GM23338 (cell line): Measurements from ENCODE around the gene FOXF1. TPM values are rescaled to one million over a fixed set of nuclear protein-coding genes. Genes with fewer than 3 reads are reported as not detected.

ENCODE experiments used
- ATAC-seq: fragments of 200-7000 bp; cut with Tn5 transposase; 3 replicates; pipeline ENCODE4 v1.9.1; 2020
- DNase-seq: peaks from one replicate; pipeline ENCODE4 v3.0.0-alpha.2; 2015; ENCODE audit warnings: low spot score
- H2AFZ ChIP-seq: fragments of 200-600 bp; sonication (generic); 2 replicates; pipeline ENCODE4 v1.8.0; 2016; ENCODE audit warnings: antibody characterized with exemption, mild to moderate bottlenecking, moderate library complexity
- H3F3A ChIP-seq: fragments of 200-600 bp; sonication (generic); replicated peaks from 2 replicates; pipeline ENCODE4 v1.8.0; 2017; ENCODE audit warnings: antibody characterized with exemption, mixed run types, low read depth
- H3K27ac ChIP-seq: fragments of 200-600 bp; sonication (generic); 2 replicates; pipeline ENCODE4 v1.6.1; 2016; ENCODE audit warnings: low read depth
- H3K27me3 ChIP-seq: fragments of 200-600 bp; sonication (generic); 2 replicates; pipeline ENCODE4 v1.8.0; 2016; ENCODE audit warnings: mild to moderate bottlenecking, mixed run types, moderate library complexity; ENCODE audit not compliant: insufficient read depth
- H3K36me3 ChIP-seq: fragments of 200-600 bp; sonication (generic); 2 replicates; pipeline ENCODE4 v1.8.0; 2016; ENCODE audit warnings: mild to moderate bottlenecking; ENCODE audit not compliant: insufficient read depth
- H3K4me1 ChIP-seq: fragments of 200-600 bp; sonication (generic); 2 replicates; pipeline ENCODE4 v1.8.0; 2016; ENCODE audit warnings: mild to moderate bottlenecking, moderate library complexity; ENCODE audit not compliant: insufficient read depth
- H3K4me2 ChIP-seq: fragments of 200-600 bp; sonication (generic); 2 replicates; pipeline ENCODE4 v1.7.1; 2017; ENCODE audit warnings: mixed run types
- H3K4me3 ChIP-seq: fragments of 200-600 bp; sonication (generic); 2 replicates; pipeline ENCODE4 v1.6.1; 2016; ENCODE audit warnings: mixed run types
- H3K79me2 ChIP-seq: fragments of 200-600 bp; sonication (generic); replicated peaks from 2 replicates; pipeline ENCODE4 v1.8.0; 2017; ENCODE audit warnings: mild to moderate bottlenecking; ENCODE audit not compliant: insufficient read depth
- H3K9me2 ChIP-seq: fragments of 200-600 bp; sonication (generic); 2 replicates; pipeline ENCODE4 v1.8.0; 2017; ENCODE audit not compliant: insufficient read depth
- H4K20me1 ChIP-seq: fragments of 200-600 bp; sonication (generic); replicated peaks from 2 replicates; pipeline ENCODE4 v1.8.0; 2017; ENCODE audit warnings: mild to moderate bottlenecking; ENCODE audit not compliant: insufficient read depth
- H3K27ac Mint-ChIP-seq: 2 replicates; pipeline ENCODE4 v1.8.0; 2020; ENCODE audit warnings: inconsistent platforms, mild to moderate bottlenecking, moderate library complexity, mixed read lengths
- H3K27me3 Mint-ChIP-seq: 3 replicates; pipeline ENCODE4 v1.8.0; 2022; ENCODE audit warnings: low read depth, mild to moderate bottlenecking, moderate library complexity, mixed read lengths, inconsistent platforms; ENCODE audit not compliant: insufficient read depth, poor library complexity
- H3K36me3 Mint-ChIP-seq: 3 replicates; pipeline ENCODE4 v1.8.0; 2021; ENCODE audit warnings: low read depth, mild to moderate bottlenecking, inconsistent platforms, moderate library complexity, mixed read lengths
- H3K4me1 Mint-ChIP-seq: 3 replicates; pipeline ENCODE4 v1.8.0; 2020; ENCODE audit warnings: mild to moderate bottlenecking, inconsistent platforms, mixed read lengths
- H3K4me3 Mint-ChIP-seq: 3 replicates; pipeline ENCODE4 v1.8.0; 2021; ENCODE audit warnings: moderate library complexity, mild to moderate bottlenecking, inconsistent platforms, mixed read lengths
- H3K9me3 Mint-ChIP-seq: 3 replicates; pipeline ENCODE4 v1.8.0; 2020; ENCODE audit warnings: moderate library complexity, mild to moderate bottlenecking, inconsistent platforms, mixed read lengths
- EZH2 ChIP-seq: fragments of 200-600 bp; sonication (generic); IDR thresholded peaks from one replicate; pipeline ENCODE4 v1.8.0; 2017; ENCODE audit warnings: antibody characterized with exemption, mild to moderate bottlenecking, low read depth; ENCODE audit not compliant: unreplicated experiment
- EZH2phosphoT487 ChIP-seq: fragments of 200-600 bp; sonication (generic); IDR thresholded peaks from one replicate; pipeline ENCODE4 v1.8.1; 2018; ENCODE audit warnings: antibody characterized with exemption; ENCODE audit not compliant: unreplicated experiment
- JUNB ChIP-seq: IDR thresholded peaks from one replicate; pipeline ENCODE4 v1.6.1; 2016; ENCODE audit warnings: antibody characterized with exemption; ENCODE audit not compliant: unreplicated experiment
- NANOG ChIP-seq: IDR thresholded peaks from 2 replicates; pipeline ENCODE4 v1.6.1; 2016; ENCODE audit warnings: antibody characterized with exemption, borderline replicate concordance
- POLR2AphosphoS5 ChIP-seq: IDR thresholded peaks from 2 replicates; pipeline ENCODE4 v1.6.1; 2016; ENCODE audit warnings: antibody characterized with exemption, low read depth
- ZNF114 ChIP-seq: fragments of 250-450 bp; sonication (Bioruptor Pico); IDR thresholded peaks from 2 replicates; pipeline ENCODE4 v1.5.0; 2020; ENCODE audit warnings: mild to moderate bottlenecking, moderate library complexity
- ZNF331 ChIP-seq: fragments of 250-450 bp; sonication (Bioruptor Pico); IDR thresholded peaks from 2 replicates; pipeline ENCODE4 v1.5.0; 2020; ENCODE audit warnings: low read depth, mild to moderate bottlenecking, moderate library complexity
- polyA plus RNA-seq: library from polyadenylated mRNA; unstranded; fragments of >200 nt; fragmentation: Nextera tagmentation; extraction: Ambion mirVana; gene quantifications from 2 replicates; pipeline ENCODE4 v1.2.1, GENCODE V29; 2016
- total RNA-seq: library from RNA; depleted of rRNA; stranded (reverse); fragments of >200 nt; shearing (Covaris generic); gene quantifications from 2 replicates; pipeline ENCODE4 v1.2.3, GENCODE V29; 2014
- TF ChIP-seq, protein P1 (sequence below): fragments of 250-450 bp; sonication (Bioruptor Pico); IDR thresholded peaks from 2 replicates; pipeline ENCODE4 v1.5.0; 2020; ENCODE audit warnings: mild to moderate bottlenecking, moderate library complexity
- TF ChIP-seq, protein P2 (sequence below): IDR thresholded peaks from 2 replicates; pipeline ENCODE4 v1.6.1; 2016; ENCODE audit warnings: antibody characterized with exemption
- TF ChIP-seq, protein P3 (sequence below): IDR thresholded peaks from one replicate; pipeline ENCODE4 v1.6.1; 2018; ENCODE audit warnings: antibody characterized with exemption; ENCODE audit not compliant: unreplicated experiment

FOXF1 gene
- total and polyA plus RNA-seq, 2 experiments from 2014 or later: 0.10 to 0.15 TPM

DNA sequence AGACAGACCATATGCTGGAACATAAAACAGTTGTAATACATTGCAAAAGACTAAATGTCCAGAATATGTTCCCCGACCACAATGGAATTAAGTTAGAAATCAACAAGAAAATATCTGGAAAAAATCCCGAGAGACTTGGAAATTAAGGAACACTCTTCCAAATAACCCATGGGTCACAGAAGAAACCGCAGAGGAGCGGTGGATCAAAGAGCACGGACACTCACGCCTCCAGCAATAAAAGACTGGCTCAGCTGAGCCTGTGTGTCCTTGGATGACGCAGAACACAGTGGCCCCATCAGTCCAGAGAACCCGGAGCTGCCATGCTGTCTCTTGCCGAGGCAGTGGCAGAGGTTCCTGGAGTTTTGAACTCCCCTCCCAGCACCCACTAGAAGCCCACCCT lies 30.9 kb upstream of the FOXF1 start (continued):
- TF ChIP-seq, protein P1, sequence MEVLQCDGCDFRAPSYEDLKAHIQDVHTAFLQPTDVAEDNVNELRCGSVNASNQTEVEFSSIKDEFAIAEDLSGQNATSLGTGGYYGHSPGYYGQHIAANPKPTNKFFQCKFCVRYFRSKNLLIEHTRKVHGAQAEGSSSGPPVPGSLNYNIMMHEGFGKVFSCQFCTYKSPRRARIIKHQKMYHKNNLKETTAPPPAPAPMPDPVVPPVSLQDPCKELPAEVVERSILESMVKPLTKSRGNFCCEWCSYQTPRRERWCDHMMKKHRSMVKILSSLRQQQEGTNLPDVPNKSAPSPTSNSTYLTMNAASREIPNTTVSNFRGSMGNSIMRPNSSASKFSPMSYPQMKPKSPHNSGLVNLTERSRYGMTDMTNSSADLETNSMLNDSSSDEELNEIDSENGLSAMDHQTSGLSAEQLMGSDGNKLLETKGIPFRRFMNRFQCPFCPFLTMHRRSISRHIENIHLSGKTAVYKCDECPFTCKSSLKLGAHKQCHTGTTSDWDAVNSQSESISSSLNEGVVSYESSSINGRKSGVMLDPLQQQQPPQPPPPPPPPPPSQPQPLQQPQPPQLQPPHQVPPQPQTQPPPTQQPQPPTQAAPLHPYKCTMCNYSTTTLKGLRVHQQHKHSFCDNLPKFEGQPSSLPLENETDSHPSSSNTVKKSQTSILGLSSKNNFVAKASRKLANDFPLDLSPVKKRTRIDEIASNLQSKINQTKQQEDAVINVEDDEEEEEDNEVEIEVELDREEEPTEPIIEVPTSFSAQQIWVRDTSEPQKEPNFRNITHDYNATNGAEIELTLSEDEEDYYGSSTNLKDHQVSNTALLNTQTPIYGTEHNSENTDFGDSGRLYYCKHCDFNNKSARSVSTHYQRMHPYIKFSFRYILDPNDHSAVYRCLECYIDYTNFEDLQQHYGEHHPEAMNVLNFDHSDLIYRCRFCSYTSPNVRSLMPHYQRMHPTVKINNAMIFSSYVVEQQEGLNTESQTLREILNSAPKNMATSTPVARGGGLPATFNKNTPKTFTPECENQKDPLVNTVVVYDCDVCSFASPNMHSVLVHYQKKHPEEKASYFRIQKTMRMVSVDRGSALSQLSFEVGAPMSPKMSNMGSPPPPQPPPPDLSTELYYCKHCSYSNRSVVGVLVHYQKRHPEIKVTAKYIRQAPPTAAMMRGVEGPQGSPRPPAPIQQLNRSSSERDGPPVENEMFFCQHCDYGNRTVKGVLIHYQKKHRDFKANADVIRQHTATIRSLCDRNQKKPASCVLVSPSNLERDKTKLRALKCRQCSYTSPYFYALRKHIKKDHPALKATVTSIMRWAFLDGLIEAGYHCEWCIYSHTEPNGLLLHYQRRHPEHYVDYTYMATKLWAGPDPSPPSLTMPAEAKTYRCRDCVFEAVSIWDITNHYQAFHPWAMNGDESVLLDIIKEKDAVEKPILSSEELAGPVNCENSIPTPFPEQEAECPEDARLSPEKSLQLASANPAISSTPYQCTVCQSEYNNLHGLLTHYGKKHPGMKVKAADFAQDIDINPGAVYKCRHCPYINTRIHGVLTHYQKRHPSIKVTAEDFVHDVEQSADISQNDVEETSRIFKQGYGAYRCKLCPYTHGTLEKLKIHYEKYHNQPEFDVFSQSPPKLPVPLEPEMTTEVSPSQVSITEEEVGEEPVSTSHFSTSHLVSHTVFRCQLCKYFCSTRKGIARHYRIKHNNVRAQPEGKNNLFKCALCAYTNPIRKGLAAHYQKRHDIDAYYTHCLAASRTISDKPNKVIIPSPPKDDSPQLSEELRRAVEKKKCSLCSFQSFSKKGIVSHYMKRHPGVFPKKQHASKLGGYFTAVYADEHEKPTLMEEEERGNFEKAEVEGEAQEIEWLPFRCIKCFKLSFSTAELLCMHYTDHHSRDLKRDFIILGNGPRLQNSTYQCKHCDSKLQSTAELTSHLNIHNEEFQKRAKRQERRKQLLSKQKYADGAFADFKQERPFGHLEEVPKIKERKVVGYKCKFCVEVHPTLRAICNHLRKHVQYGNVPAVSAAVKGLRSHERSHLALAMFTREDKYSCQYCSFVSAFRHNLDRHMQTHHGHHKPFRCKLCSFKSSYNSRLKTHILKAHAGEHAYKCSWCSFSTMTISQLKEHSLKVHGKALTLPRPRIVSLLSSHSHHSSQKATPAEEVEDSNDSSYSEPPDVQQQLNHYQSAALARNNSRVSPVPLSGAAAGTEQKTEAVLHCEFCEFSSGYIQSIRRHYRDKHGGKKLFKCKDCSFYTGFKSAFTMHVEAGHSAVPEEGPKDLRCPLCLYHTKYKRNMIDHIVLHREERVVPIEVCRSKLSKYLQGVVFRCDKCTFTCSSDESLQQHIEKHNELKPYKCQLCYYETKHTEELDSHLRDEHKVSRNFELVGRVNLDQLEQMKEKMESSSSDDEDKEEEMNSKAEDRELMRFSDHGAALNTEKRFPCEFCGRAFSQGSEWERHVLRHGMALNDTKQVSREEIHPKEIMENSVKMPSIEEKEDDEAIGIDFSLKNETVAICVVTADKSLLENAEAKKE (CRISPR knock-in tag): no peak

DNA sequence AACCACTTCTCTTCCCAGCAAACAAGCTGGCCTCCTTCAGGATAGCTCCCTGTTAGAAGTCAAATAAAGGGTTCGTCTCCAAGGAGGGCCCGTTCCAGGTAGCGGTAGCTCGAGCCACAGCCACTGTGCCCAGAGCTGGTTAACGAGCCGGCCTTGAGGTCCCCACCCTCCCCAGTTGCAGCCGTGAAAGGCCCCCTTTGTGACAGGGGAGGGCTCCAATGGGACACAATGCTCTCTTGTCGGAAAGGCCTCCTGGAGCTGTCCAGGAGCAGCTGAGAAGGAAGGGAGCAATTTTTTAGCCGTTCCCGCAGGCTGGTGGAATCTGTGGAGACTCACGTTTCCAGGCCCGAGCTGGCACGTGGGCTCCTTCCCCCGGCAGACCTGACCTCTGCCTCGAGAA lies 29.9 kb upstream of the FOXF1 start:
- Histone ChIP-seq H3K4me2 (no peak overlapping the region), H3K36me3 (no peaks in the 10 kb centered on the region), H3K9me2 (no peaks in the 10 kb centered on the region), H3K4me3 (no peak overlapping the region), H3K27me3 (no peaks in the 10 kb centered on the region), H3F3A (no peaks in the 10 kb centered on the region), H3K27ac (no peak overlapping the region), H3K4me1 (no peaks in the 10 kb centered on the region), H4K20me1 (no peaks in the 10 kb centered on the region), H3K79me2 (no peaks in the 10 kb centered on the region), H2AFZ (no peak overlapping the region)
- Mint-ChIP-seq H3K27me3 (no peaks in the 10 kb centered on the region), H3K27ac (no peak overlapping the region), H3K4me3 (no peak overlapping the region), H3K36me3 (no peaks in the 10 kb centered on the region), H3K9me3 (peaks cover 14% of the 10 kb centered on the region), H3K4me1 (peaks cover 8% of the 10 kb centered on the region; the same call in 2 of the 3 replicates)
- DNase-seq (no peak), ATAC-seq (no peak)
- no peak for TF ChIP-seq NANOG
- no peak for TF ChIP-seq EZH2
- no peak for TF ChIP-seq ZNF331 (CRISPR knock-in tag)
- no peak for TF ChIP-seq ZNF114 (CRISPR knock-in tag)
- TF ChIP-seq JUNB: no peak
- TF ChIP-seq, protein P2, sequence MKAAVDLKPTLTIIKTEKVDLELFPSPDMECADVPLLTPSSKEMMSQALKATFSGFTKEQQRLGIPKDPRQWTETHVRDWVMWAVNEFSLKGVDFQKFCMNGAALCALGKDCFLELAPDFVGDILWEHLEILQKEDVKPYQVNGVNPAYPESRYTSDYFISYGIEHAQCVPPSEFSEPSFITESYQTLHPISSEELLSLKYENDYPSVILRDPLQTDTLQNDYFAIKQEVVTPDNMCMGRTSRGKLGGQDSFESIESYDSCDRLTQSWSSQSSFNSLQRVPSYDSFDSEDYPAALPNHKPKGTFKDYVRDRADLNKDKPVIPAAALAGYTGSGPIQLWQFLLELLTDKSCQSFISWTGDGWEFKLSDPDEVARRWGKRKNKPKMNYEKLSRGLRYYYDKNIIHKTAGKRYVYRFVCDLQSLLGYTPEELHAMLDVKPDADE: no peak
- TF ChIP-seq, protein P3, sequence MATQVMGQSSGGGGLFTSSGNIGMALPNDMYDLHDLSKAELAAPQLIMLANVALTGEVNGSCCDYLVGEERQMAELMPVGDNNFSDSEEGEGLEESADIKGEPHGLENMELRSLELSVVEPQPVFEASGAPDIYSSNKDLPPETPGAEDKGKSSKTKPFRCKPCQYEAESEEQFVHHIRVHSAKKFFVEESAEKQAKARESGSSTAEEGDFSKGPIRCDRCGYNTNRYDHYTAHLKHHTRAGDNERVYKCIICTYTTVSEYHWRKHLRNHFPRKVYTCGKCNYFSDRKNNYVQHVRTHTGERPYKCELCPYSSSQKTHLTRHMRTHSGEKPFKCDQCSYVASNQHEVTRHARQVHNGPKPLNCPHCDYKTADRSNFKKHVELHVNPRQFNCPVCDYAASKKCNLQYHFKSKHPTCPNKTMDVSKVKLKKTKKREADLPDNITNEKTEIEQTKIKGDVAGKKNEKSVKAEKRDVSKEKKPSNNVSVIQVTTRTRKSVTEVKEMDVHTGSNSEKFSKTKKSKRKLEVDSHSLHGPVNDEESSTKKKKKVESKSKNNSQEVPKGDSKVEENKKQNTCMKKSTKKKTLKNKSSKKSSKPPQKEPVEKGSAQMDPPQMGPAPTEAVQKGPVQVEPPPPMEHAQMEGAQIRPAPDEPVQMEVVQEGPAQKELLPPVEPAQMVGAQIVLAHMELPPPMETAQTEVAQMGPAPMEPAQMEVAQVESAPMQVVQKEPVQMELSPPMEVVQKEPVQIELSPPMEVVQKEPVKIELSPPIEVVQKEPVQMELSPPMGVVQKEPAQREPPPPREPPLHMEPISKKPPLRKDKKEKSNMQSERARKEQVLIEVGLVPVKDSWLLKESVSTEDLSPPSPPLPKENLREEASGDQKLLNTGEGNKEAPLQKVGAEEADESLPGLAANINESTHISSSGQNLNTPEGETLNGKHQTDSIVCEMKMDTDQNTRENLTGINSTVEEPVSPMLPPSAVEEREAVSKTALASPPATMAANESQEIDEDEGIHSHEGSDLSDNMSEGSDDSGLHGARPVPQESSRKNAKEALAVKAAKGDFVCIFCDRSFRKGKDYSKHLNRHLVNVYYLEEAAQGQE: no peak
- TF ChIP-seq POLR2AphosphoS5: no peak
- no peak for TF ChIP-seq EZH2phosphoT487
